Stimulated activated CD4-positive, alpha-beta T cell treated with anti-CD3 and anti-CD28 coated beads, Interleukin-2, amount 100 ng/mL, for 24 hours (primary cell): ENCODE data around the gene FAM78A.
"Not testable (repeated sequence)": the region's sequence is repeated elsewhere in the genome, so short reads cannot be mapped to it uniquely, and the experiment has no call there.

Source experiments
- DNase-seq, 2 donors: peaks; one replicate each; pipeline ENCODE4 v3.0.0-alpha.2; 2020

FAM78A gene

DNA sequence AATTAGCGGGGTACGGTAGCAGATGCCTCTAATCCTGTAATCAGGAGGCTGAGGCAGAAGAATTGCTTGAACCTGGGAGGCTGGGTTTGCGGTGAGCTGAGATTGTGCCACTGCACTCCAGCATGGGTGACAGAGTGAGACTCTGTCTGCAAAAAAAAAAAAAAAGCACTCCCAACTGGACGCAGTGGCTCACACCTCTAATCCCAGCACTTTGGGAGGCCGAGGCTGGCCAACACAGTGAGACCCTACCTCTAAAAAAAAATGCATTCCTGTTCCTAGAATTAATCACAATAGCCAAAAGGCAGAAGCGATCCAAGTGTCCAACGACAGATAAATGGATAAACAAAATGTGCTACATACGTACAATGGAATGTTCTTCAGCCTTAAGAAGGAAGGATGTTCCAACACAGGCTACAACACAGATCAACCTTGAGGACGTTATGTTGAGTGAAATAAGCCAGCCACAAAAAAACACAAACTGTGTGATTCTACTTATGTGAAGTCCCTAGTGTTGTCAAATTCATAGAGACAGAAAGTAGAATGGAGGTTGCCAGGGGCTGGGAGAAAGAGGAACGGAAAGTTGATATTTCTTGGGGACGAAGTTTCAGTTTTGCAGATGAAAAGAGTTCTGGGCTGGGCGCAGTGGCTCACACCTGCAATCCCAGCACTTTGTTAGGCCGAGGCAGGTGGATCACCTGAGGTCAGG, 13.8 kb downstream of the FAM78A start:
- no peak for DNase-seq

DNA sequence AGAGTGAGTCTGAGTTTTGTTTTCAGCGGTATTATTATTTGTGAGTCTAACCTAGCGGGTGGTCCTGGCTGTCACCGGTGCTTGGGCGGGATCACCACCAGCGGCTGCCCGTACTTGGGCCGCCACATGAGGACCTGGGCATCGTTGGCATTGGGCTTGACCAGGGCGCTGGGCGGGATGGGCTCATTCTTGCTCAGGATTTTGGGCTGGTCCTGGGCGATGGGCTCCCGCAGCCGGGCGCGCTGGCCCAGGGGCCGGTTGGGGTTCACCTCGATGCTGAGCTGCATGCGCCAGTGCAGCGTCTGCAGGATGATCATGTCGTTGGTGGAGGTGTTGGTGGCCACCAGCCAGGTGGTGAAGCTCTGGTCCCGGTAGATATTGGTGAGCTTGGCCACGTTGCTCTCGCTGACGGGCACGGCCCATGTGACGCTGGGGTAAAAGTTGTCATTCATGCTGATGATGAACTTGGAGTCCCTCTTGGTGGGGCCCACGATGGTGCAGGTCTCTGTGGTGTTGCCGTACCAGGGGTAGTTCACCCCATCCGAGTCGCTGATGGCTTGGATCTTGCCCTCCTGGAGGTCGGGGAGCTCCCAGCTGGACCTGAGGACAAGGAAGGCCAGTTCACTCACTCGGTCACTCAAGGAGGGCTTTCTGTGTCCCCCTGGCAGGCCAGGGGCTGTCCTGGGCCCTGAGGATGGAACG, 15.4 kb downstream of the FAM78A start:
- DNase-seq, result no peak

DNA sequence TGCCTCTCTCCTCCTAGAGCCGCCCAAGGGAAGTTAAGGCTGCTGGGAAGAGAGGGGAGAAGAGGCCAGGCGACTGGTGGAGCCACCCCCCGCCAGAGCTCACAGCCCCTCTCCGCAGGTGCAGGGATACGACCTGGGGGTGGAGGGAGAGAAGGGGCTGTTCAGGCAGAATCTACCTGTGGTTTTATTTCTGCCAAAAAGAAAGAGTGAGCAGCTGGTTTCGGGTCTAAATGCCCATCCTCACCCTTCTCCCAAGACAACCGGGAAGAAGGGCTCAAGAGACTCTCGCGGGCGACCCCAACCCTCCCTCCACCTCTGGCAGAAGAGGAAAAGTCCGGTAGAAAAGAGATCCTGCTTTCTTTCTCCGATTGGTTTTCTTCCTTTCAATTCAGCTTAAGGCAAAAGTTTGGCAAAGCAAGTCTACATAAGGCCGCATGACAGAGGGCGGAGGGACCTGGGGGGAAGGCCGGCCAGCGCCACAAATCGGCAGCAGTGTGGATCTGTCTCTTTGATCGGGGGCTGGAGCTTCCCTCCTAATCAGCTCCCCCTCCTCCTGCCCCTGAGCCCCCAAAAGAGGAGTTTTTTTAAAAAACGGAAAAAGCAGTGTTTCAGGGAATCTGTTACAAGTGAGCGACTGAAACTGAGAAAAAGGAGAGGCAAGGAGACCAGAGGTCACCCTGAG, 16.3 kb downstream of the FAM78A start:
- no peak for DNase-seq

DNA sequence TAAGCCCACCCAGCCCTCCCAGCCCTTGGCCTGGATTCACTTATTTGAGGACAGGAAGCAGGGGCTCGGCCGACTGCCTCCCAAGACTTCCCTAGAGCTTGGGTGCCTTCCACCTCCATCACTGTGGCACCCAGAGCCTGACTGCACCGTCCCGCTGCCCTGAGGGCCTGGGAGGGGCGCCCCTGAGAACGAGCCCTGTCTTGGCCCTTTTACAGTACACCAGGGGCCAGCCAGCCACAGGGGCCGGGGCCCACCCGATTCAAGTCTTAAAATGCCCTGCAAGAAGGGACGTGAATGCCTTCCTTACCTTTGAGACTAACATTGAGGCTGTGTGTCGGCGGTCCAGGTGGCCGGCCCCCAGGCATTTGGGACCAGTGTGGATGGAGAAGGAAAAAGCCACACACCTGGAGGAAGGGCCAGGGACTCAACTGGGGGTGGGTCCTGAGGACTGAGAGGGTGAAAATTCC, 16.8 kb downstream of the FAM78A start:
- DNase-seq, result no peak

DNA sequence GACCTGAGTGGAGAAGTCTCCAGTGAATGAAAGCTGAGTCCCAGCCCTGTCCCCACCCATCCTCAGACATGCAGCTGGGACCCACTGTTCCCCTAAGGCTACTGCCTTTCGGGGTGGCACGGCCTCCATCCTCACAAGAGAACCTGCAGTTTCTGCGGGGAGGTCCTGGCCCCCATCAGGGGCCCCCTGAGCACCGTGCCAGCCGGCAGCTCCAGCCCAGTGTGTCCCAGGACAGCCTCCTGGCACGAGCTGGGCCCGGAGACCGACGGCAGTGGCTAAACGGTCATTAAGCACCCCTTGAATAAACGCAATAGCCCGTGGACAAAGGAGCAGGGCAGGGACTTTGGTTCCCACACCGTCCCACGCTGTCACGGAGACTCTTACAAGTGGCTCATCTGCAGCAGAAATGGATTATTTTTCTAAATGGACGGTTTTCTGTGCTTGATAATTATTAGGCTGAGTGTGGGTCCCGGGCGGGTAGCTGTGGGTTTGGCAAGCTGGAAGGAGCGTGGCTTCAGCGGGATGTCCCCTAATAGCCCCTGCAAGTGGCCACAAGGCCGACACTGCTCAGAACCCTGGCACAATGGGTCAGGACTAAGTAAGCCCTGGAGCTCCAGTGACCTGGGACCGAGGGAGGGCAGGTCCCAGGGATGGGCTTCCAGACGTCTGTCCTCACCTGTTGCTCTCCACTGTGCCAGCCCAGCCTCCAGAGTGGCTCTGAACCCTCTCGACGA, 17.4 kb downstream of the FAM78A start:
- DNase-seq, result peak in 1 of 2 donors; percentile 16

DNA sequence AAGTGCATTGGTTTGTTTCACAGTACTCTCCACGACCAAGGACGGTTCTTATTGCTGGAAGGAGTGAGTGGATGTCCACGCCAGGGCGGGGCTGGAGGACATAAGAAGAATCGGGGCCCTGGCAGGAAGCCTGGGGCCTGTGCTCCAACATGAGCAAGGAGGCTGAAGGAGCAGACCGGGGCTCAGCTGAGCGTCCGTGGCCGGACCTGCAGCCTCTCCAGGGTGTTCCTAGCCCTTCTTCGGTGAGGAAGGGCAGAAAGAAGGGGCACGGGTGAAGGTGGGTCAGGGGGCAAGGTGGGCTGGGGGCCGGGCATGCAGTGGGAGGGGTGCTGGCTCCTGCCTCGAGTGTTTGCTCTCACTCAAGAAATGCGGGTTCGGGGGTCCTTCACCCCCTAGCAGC, 18.1 kb downstream of the FAM78A start:
- no peak for DNase-seq

DNA sequence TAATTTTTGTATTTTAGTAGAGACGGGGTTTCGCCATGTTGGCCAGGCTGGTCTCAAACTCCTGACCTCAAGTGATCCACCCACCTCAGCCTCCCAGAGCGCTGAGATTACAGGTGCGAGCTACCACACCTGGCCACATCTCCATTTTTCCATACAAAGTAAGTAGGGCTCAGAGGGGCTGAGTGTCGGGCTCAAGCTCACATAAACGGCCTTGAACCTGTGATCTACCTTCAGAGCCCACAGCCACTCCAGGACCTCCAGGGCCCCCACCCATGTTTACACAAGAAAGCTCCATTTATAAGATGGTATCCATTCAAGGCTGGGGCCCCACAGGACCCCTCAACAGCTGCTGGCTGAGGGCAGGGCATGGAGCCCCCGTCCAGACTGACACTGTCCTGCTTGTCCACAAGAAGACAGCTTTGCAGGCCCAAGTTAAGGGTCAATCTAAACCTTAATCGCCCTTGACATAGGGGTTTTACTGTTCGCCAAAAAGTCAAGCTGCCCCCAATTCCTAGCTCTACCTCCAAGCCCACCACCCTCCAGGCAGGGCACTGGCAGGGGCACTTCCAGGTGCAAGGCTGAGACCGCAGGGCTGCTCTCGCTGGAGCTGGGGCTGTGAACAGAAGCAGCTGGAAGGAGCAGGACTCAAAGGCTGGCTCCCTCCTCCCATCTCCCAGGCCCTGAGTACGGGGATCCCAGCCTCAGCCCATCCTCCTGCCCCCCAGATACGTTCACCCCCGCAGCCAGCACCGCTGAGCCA, 18.9 kb downstream of the FAM78A start:
- DNase-seq, result peak in 1 of 2 donors; percentile 19

DNA sequence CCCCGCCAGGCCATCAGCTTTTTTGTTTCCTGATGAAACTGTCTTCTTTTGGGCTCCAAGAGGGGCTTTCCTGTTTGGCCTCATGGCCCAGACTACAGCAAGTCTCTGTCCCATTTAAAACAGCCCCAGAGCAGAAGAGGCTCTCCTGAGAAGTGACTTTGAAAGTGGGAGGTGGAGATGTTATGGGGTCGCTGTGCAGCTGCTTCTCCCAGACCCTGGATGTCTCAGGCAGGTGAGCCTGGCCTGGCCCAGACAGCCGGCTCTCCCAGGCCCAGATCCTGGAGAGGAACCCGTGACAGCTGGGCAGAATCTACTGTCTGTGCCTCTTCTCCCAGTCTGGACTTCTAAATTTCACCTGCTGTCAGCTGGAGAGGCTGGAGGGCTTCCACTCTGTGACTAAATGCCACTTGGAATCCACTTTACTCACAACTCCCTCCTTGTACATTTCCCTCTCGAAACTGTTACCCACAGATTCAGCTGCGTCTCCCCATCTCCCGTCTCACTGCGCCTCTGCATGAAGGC, 20.6 kb downstream of the FAM78A start:
- no peak for DNase-seq

DNA sequence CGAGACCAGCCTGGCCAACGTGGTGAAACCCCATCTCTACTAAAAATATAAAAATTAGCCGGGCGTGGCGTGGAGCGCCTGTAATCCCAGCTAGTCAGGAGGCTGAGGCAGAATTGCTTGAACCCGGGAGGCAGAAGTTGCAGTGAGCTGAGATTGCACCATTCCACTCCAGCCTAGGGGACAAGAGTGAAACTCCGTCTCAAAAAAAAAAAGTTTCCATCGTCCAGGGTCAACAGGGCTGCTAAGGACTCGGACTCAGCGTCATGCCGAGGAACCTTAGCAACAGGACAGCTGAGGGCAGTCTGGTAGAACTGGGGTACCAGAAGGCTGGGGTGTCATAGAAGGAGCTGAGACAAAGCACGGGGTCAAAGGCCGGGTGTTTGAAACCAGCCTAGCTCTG, 21.7 kb downstream of the FAM78A start:
- no peak for DNase-seq

DNA sequence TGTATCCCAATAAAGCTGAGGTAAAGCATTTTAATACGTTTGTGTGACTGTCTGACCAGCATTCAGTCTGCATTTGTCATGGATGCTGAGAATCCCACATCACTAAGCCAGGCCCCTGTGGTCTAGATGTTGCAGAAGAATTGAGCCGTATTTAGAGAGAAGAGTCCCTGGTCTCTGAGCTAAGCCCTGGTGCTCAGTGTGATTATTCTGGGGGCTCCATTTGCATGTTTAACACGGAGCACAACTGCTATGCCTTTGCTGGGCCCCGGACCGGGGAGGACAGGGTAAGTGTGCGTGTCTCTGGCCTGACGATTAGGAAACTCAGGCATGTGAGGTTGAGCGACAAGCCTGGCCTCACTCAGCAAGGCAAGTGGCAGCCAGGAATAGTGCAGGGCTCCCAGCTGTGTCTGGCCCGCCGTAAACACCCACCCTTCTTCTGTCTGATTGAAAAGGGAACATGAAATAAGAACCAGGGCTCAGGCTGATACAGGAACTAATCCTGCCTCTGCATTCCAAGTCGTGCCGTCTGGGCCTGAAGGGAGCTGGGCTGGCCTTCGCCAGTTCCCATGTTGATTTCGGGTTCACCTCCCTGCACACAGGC, 22.3 kb downstream of the FAM78A start:
- DNase-seq, result no peak

DNA sequence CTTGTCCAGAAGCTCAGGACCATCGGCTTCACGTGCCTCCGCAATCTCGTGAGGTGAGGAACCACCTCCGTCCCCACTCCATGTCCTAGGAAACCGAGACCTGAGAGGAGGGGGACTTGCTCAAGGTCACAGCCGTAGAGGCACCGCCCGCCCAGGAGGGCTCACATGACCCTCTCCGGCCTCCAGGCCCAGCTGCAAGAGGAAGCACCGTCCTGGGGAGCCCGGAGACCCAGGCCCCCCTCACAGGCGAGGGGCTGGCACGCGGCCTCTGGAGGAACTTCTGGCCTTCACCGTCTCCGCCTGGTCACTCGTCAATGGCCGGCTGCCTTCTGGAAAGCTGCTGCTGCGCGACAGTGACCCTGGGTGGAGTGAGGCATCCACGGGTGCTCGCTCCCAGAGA, 24.2 kb downstream of the FAM78A start:
- DNase-seq, result no peak

DNA sequence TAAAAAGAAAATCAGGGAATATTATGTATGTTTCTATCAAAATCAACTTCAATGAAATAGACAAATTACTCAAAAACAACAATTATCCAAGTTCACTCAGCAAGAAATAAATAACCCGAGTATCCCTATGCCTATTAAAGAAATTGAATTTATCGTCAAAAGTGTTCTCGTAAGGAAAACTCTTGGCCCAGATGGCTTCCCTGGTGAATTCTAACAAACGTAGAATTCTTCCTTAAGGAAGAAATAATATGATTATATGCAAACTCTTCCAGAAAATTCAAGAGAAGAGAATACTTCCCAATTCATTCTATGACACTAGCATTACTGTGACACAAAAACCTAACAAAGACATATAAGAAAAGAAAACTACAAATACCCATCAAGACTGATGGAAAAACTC, 29.7 kb downstream of the FAM78A start:
- no peak for DNase-seq

DNA sequence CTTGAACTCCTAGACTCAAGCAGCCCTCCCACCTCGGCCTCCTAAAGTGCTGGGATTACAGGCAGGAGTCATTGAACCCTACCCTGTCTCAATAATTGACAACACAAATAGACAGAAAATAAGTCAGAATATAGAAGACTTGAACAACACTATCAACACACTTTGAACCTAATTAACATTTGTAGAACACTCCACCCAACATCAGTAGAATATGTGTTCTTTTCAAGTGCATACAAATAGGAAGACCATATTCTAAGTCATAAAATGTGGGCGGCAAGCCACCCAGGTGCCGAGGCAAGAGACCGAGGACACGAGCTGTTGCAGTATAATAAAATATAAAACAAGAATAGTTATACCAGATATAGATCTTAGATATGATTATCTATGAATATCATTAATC, 32.0 kb downstream of the FAM78A start:
- not testable (repeated sequence) for DNase-seq

DNA sequence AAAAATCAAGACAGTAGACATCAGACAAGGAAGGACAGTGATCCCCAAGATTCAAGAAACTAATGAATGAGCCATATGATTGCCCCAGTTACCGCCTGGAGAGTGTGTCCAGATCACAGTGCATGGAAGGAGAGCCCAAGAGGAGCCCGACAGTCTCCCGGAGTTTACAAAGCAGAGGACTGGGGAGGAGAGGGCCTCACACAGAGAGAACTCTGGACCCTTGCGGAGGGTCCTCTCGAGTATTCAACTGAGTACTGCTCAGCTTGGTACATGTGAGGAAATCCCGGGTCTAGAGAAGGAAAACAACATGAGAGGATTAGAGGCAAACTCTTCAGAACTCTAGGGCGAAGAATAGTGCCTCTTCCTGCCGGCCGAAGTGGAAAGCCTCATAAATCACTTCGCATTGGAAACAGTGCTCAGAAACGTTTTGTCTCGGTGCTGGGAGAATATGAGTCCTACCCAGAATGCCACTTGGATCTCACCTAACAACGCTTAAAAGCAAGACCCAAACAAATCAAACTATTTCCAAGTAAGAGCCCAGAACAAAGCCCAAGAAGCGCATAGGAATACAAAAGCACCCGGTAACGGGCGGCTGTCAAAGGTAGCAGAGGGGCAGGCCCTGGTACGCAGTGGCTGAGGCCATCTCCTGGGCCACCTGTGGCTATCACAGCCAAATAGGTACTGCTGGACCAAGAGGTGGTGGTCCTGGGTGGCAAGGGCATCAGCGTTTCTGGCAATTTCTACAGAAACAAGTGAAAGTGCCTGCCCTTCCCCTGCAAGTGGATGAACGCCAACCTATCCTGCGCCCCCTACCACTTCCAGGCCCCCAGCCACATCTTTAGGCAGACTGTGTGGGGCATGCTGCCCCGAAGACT, 36.0 kb downstream of the FAM78A start:
- DNase-seq, result no peak

DNA sequence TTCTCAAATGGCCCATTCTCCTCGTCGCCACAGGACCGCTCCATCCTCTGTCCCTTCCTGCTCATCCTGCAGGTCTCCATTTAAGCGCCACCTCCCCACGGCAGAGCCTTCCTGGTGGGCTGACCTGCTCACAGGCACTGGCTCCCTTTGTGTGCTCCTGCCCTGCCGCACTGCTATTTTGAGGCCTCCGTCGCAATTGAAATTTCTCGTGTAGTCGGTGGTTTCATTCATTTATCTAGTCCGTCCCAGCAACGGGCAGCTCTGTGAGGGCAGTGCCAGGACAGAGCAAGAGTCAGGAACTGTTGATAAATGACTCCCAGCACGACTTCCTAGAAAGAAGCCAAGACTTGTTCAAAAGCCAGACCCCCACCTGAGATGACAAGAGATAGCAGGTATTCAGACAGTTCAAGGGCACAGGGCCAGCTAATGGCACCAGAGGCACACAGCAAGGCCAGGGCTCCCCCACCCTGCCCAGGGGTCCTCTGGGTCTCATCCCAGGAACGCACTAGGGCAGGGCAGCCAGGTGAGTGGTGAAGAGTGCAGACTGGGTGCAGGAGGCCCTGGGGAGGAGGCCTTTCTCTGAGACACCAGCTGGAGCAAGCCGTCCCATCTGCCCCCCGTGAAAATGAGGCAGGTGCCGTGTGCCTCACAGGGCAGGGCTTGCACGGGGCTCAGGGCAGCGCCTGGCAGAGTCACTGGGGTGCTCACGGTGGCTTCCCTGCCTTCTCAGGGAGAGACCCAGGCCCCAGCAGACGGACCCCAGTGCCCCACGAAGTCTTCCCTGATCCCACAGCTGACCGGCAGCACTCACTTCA, 36.9 kb downstream of the FAM78A start:
- DNase-seq, result no peak

DNA sequence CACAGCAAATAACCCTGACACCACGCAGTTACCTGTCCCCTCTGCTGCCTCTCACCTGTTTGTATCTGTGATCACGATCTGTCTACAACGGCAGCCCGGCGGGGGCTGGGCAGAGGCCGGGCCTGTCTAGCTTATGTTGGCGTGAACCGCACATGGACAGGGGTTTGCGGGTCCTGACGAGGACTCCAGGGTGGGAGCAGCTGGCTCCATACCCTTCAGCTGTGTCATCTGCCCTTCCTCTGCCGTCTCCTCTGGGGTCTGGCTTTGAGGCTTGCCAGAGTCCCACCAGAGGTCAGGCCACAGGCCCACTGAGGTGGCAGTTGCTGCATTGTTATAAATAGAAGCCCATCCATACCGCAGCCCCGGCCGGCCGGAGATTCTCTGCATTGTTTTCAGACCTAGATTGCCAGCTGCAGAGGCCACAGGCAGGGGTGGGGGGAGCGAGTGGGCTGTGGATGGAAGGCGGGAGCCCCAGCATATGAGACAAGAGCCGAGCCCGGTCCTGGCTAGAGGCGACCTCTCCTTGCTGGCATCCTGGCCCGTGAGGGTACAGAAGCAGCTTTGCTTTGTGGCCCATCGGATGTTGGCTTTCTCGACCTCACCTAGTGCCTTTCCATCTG, 37.8 kb downstream of the FAM78A start:
- DNase-seq, result no peak

DNA sequence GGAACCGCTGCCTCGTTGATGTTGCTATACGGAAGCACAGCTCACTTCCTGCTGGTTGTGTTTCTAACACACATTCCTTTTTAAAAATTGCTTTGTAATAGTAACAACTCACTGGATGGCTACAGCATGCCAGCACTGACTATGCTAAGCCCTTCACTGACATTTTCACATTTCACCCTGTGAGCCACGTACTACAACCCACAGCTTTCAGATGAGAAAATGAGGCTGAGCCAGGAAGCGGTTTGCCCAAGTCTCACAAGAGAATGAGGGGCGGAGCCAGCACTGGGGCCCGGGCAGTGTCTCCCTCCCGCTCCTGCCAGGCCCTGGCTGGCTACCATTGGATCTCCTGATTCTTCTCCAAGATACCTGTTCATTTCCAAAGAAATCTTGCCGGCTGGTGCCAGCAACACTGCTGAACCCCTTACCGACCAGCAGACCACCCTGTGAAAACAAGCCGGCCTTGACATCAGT, 38.3 kb downstream of the FAM78A start:
- peak; percentile 87 to 88 for DNase-seq

DNA sequence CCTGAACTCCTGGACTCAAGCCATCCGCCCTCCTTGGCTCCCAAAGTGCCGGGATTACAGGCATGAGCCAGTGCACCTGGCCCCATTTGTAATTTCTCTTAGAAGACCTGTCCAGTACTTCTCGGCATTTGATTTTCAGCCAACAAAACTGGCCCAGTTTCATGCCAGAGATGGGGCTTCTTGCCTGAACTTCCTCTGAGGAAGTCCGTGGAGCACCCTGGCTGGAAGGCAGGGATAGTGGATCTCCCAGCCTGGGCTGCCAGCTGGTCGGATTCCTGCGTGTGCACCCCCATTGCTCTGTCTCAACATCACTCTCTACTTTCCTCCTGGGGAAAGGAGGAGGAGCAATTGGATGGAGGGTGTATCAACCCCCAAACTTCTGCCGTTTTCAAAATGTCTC, 39.0 kb downstream of the FAM78A start:
- no peak for DNase-seq

DNA sequence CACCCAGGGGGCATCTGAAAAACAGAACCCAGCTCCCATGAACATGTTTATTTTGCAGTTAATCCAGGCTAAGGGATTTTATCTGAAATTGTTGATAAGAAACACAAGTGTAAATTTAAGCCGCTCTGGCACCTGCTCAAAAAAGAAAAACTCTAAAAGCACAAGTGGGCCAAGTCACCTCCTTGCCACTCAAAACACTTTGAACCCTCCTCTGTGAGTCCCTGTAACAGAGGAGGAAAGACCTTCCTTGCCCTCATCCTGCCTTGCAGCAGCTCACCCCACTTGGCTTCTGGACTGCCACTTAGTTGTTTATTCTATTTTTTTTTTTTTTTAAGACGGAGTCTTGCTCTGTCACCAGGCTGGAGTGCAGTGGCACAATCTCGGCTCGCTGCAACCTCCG, 39.5 kb downstream of the FAM78A start:
- no peak for DNase-seq
